Measurements from ENCODE around the gene NUP42. TPM values are rescaled to one million over a fixed set of nuclear protein-coding genes. Genes with fewer than 3 reads are reported as not detected.

The NUP42 gene
- total and polyA plus RNA-seq, 10 of the 15 experiments (the other 5 are each of a cell fraction or from before 2014, with no cell fraction given) = 48.6 to 124 (median 74.3) TPM

DNA sequence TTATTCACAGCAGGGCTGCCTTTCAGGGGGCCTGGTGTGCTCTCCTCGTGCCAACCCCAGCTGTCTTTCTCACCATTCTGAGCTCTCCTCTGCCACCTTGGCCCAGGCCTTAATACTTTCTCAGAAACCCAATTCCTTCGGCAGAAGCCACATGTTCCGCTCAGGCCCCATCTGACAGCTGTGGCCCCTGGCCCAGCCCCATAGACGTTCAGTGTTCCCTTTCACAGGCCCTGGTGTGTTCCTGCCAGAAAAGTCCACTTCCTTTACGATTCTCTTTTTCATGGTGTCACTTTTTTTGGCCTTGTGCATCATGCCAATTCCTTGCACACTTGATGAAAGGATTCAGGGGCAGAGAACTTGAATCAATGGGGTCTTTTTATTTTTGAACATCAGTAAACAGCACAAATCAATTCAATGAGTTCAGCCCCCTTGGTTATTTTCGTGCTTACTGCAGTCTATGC is 48.8 kb downstream of the NUP42 start:
- RAD21 ChIA-PET (ENCODE audit: unreplicated experiment) = no interaction called here
- in situ Hi-C loops (cut with MboI) (no loop called here), intact Hi-C loops (cut with micrococcal nuclease; ENCODE audit: unreplicated experiment) (no loop called here)
- no peak overlapping the region for H3K4me3 ChIP-seq
- H3K4me1 ChIP-seq (ENCODE audit: control insufficient read depth, insufficient read depth, low read length) = peaks cover 17% of the 10 kb centered on the region
- H3K79me2 ChIP-seq (ENCODE audit: control insufficient read depth, insufficient read depth, low read length) = no peaks in the 10 kb centered on the region
- TF ChIP-seq, protein P1, sequence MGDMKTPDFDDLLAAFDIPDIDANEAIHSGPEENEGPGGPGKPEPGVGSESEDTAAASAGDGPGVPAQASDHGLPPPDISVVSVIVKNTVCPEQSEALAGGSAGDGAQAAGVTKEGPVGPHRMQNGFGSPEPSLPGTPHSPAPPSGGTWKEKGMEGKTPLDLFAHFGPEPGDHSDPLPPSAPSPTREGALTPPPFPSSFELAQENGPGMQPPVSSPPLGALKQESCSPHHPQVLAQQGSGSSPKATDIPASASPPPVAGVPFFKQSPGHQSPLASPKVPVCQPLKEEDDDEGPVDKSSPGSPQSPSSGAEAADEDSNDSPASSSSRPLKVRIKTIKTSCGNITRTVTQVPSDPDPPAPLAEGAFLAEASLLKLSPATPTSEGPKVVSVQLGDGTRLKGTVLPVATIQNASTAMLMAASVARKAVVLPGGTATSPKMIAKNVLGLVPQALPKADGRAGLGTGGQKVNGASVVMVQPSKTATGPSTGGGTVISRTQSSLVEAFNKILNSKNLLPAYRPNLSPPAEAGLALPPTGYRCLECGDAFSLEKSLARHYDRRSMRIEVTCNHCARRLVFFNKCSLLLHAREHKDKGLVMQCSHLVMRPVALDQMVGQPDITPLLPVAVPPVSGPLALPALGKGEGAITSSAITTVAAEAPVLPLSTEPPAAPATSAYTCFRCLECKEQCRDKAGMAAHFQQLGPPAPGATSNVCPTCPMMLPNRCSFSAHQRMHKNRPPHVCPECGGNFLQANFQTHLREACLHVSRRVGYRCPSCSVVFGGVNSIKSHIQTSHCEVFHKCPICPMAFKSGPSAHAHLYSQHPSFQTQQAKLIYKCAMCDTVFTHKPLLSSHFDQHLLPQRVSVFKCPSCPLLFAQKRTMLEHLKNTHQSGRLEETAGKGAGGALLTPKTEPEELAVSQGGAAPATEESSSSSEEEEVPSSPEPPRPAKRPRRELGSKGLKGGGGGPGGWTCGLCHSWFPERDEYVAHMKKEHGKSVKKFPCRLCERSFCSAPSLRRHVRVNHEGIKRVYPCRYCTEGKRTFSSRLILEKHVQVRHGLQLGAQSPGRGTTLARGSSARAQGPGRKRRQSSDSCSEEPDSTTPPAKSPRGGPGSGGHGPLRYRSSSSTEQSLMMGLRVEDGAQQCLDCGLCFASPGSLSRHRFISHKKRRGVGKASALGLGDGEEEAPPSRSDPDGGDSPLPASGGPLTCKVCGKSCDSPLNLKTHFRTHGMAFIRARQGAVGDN (IDR thresholded peaks at IDR 0.05) = no peak
- TF ChIP-seq ATF3 (IDR thresholded peaks at IDR 0.05; ENCODE audit: borderline replicate concordance, extremely low read depth, low read depth, low read length) = no peak
- no peak for TF ChIP-seq ZNF384 (IDR thresholded peaks at IDR 0.05; ENCODE audit: borderline replicate concordance, low read depth, low read length)
- TF ChIP-seq, protein P2, sequence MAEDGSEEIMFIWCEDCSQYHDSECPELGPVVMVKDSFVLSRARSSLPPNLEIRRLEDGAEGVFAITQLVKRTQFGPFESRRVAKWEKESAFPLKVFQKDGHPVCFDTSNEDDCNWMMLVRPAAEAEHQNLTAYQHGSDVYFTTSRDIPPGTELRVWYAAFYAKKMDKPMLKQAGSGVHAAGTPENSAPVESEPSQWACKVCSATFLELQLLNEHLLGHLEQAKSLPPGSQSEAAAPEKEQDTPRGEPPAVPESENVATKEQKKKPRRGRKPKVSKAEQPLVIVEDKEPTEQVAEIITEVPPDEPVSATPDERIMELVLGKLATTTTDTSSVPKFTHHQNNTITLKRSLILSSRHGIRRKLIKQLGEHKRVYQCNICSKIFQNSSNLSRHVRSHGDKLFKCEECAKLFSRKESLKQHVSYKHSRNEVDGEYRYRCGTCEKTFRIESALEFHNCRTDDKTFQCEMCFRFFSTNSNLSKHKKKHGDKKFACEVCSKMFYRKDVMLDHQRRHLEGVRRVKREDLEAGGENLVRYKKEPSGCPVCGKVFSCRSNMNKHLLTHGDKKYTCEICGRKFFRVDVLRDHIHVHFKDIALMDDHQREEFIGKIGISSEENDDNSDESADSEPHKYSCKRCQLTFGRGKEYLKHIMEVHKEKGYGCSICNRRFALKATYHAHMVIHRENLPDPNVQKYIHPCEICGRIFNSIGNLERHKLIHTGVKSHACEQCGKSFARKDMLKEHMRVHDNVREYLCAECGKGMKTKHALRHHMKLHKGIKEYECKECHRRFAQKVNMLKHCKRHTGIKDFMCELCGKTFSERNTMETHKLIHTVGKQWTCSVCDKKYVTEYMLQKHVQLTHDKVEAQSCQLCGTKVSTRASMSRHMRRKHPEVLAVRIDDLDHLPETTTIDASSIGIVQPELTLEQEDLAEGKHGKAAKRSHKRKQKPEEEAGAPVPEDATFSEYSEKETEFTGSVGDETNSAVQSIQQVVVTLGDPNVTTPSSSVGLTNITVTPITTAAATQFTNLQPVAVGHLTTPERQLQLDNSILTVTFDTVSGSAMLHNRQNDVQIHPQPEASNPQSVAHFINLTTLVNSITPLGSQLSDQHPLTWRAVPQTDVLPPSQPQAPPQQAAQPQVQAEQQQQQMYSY (CRISPR knock-in tag; IDR thresholded peaks at IDR 0.05) = no peak
- TF ChIP-seq SIX5 (IDR thresholded peaks at IDR 0.05; ENCODE audit: low read depth, low read length, severe bottlenecking) = no peak
- TF ChIP-seq, protein P3, sequence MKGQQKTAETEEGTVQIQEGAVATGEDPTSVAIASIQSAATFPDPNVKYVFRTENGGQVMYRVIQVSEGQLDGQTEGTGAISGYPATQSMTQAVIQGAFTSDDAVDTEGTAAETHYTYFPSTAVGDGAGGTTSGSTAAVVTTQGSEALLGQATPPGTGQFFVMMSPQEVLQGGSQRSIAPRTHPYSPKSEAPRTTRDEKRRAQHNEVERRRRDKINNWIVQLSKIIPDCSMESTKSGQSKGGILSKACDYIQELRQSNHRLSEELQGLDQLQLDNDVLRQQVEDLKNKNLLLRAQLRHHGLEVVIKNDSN (IDR thresholded peaks at IDR 0.05; ENCODE audit: borderline replicate concordance, extremely low read length, insufficient read depth, low read depth, low read length) = no peak
- SMC1A ChIA-PET (ENCODE audit: uncharacterized antibody, unreplicated experiment) = interaction anchor here (1.2 to 1.5 kb wide), 2 partner anchors 11 to 32 kb away, joined by 3 to 4 read pairs; no protein-coding TSS in a partner anchor
- no TSS peak for BruUV-seq (replicated peaks)
- no peak overlapping the region for H3K4me2 ChIP-seq (ENCODE audit: control insufficient read depth, insufficient read depth)
- 68% methylated on average over 6 of the region's 6 CpGs for WGBS (ENCODE audit: insufficient coverage, insufficient replicate concordance, low lambda C conversion rate, missing lambda C conversion rate)
- no peaks in the 10 kb centered on the region for H3K27me3 ChIP-seq (replicated peaks in 1 of 2; ENCODE audit: control insufficient read depth in 2 of 2, insufficient read depth in 2 of 2, low read length in 1 of 2)
- H3K27ac ChIP-seq (ENCODE audit: control insufficient read depth, insufficient read depth) = no peak overlapping the region
- CTCF ChIA-PET = interaction anchor here (0.8 kb wide), 1 partner anchor 17 kb away, joined by 3 read pairs; no protein-coding TSS in a partner anchor
- POLR2A ChIA-PET = no interaction called here
- H4K20me1 ChIP-seq (ENCODE audit: control insufficient read depth, insufficient read depth) = no peaks in the 10 kb centered on the region
- no peak overlapping the region for H2AFZ ChIP-seq (ENCODE audit: control insufficient read depth, low read depth, low read length)
- H3K9me3 ChIP-seq (replicated peaks; ENCODE audit: control insufficient read depth, insufficient read depth, low read length) = no peaks in the 10 kb centered on the region
- no peak for ATAC-seq
- no peak overlapping the region for H3K9ac ChIP-seq (ENCODE audit: control insufficient read depth, insufficient read depth, low read length)
- no peak for FAIRE-seq
- DNase-seq (ENCODE audit: low read depth, low spot score) = no peak
- no peaks in the 10 kb centered on the region for H3K36me3 ChIP-seq (ENCODE audit: control insufficient read depth in 2 of 2, insufficient read depth in 2 of 2, low read length in 1 of 2)
